ENCODE data around the gene TBC1D22A.

Gene TBC1D22A

GRCh38 chr22:47148956-47149728, 386.7 kb downstream of the TBC1D22A start:
- no peak for DNase-seq

GRCh38 chr22:47149976-47150375, 387.5 kb downstream of the TBC1D22A start:
- no peak for DNase-seq

- DNase-seq = no peak
Observed at GRCh38 chr22:47150426-47150825, 388.0 kb downstream of the TBC1D22A start.

- DNase-seq = no peak
Observed at GRCh38 chr22:47151064-47151463, 388.6 kb downstream of the TBC1D22A start.

GRCh38 chr22:47151490-47151889, 389.0 kb downstream of the TBC1D22A start:
- DNase-seq = no peak

- no peak for DNase-seq
Observed at GRCh38 chr22:47152236-47152635, 389.8 kb downstream of the TBC1D22A start.

GRCh38 chr22:47152938-47153337, 390.5 kb downstream of the TBC1D22A start:
- no peak for DNase-seq

- DNase-seq = no peak
Observed at GRCh38 chr22:47153854-47154525, 391.5 kb downstream of the TBC1D22A start.

- no peak for DNase-seq
Observed at GRCh38 chr22:47154621-47155081, 392.2 kb downstream of the TBC1D22A start.

- DNase-seq = no peak
Observed at GRCh38 chr22:47155131-47155885, 392.9 kb downstream of the TBC1D22A start.

GRCh38 chr22:47155912-47156311, 393.5 kb downstream of the TBC1D22A start:
- no peak for DNase-seq

GRCh38 chr22:47156352-47157092, 394.1 kb downstream of the TBC1D22A start:
- DNase-seq = no peak

- DNase-seq = no peak
Observed at GRCh38 chr22:47157093-47157420, 394.6 kb downstream of the TBC1D22A start.

- DNase-seq = no peak
Observed at GRCh38 chr22:47157486-47158270, 395.2 kb downstream of the TBC1D22A start.

- no peak for DNase-seq
Observed at GRCh38 chr22:47158457-47158856, 396.0 kb downstream of the TBC1D22A start.

- DNase-seq = no peak
Observed at GRCh38 chr22:47159592-47159991, 397.1 kb downstream of the TBC1D22A start.

- DNase-seq = no peak
Observed at GRCh38 chr22:47160141-47160541, 397.7 kb downstream of the TBC1D22A start.

GRCh38 chr22:47160781-47161520, 398.5 kb downstream of the TBC1D22A start:
- DNase-seq = no peak

- no peak for DNase-seq
Observed at GRCh38 chr22:47161631-47162030, 399.2 kb downstream of the TBC1D22A start.

- DNase-seq = no peak
Observed at GRCh38 chr22:47162865-47163264, 400.4 kb downstream of the TBC1D22A start.

GRCh38 chr22:47163481-47163855, 401.0 kb downstream of the TBC1D22A start:
- no peak for DNase-seq
